SU-DHL-6 (cell line): ENCODE measurements around the gene TMPRSS4.

Experiments
- CTCF ChIP-seq: fragments of 200-600 bp; sonication (generic); IDR thresholded peaks from one replicate; pipeline ENCODE4 v1.5.1; 2017; ENCODE audit warnings: antibody characterized with exemption, mild to moderate bottlenecking, low read length, moderate library complexity; ENCODE audit not compliant: insufficient read depth, poor library complexity, severe bottlenecking
- EZH2phosphoT487 ChIP-seq: fragments of 200-600 bp; sonication (generic), shearing (Covaris generic); conservative IDR thresholded peaks from 2 replicates; pipeline ENCODE4 v1.6.1; 2018; ENCODE audit warnings: mild to moderate bottlenecking, antibody characterized with exemption, low read length, moderate library complexity, mixed read lengths

GRCh38 chr11:118055966-118056365, 20.9 kb upstream of the TMPRSS4 start:
- TF ChIP-seq CTCF = no peak
- no peak for TF ChIP-seq EZH2phosphoT487
